DMS79 (cell line): ENCODE data around the gene HMGB2.

ENCODE experiments used
- DNase-seq: peaks from one replicate; lab custom pipeline; 2025; lab: John Stamatoyannopoulos, UW

The HMGB2 gene

DNA sequence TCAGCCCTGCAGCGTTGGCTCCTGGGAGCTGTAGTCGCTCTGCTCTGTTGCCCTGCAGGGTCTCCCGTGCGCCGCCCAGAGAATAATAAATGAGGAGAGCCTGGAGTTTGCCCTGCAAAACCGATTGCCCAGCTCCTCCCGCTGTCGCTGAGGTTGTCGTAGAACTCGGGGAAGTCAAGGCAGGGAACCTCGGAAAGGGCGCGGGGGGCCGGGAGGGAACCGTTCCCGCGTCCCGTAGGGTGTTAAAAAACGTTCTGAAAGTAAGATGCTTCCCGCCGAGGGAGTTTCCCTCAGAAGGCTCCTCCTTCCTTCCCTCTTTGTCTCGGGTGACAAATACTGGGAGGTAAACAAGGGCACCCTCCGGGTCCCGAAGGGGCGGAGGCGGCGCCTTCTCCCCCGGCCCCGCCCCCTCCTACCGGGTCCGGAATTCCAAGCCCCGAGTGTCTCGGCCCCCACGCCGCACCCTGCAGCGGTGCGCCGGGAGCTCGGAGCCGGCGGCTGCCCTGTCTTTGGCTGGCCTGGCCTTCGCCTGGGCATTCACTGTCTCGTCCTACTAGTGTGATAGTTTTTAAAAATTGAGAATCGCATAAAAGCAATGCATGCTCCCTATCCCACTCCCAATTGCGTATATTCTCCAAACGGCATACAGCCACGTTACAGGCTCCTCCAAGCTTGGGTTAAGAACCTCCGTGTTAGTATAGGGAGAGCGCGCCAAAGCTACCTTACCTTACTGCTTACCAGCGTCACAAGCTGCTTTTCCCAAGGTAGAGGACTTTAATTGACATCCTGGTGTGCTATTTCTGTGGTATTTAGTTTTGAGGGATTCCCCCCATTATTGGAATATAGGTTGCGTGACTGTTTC, 964 bp upstream of the HMGB2 start:
- DNase-seq = peak; percentile 66

- DNase-seq = no peak
These were observed 487 bp downstream of the HMGB2 start for GRCh38 chr4:173333658-173334084.

DNA sequence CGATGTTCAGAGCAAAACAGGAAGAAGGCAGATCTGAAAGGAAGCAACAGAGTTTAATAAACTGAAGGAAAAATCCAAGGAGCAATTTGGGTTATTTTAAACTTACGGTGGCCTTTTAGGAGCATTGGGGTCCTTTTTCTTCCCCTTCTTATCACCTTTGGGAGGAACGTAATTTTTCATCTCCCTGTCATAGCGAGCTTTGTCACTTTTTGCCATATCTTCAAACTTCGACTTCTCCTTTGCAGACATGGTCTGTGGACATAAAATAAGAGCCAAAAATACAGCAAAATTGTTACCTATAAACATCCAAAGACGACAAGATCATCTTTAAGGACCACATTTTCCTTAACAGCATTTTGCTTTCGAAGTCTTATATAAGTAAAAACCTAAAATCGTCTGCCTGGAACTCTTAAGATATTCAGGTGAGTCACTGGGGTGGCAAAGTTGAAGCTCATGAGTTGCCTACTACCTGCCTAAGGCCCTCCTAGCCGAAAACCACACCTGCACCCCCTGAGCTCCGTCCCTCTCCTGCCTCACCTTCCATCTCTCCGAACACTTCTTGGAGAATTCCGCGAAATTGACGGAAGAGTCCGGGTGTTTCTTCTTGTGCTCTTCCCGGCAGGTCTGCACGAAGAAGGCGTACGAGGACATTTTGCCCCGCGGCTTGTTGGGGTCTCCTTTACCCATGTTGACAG, 1.0 kb downstream of the HMGB2 start:
- DNase-seq = no peak

GRCh38 chr4:173332021-173332487, 2.1 kb downstream of the HMGB2 start:
- no peak for DNase-seq

DNA sequence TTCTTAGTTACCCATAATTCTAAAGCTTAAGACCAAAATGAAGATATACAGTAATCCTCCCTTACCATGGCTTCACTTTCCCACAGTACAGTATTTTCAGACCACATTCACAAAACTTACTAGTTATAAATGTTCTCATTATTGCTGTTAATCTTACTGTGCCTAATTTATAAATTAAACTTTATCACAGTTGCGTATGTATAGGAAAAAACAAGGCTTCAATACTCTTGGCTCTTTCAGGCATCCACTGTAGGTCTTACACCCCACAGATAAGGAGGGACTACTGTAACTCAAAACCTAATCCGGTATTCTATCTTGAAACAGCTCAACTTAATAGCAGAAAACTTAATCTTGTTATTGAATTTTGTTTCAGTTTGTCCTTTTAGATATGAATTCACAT, 3.6 kb downstream of the HMGB2 start:
- DNase-seq = no peak

GRCh38 chr4:173328236-173328901, 5.8 kb downstream of the HMGB2 start:
- no peak for DNase-seq

DNA sequence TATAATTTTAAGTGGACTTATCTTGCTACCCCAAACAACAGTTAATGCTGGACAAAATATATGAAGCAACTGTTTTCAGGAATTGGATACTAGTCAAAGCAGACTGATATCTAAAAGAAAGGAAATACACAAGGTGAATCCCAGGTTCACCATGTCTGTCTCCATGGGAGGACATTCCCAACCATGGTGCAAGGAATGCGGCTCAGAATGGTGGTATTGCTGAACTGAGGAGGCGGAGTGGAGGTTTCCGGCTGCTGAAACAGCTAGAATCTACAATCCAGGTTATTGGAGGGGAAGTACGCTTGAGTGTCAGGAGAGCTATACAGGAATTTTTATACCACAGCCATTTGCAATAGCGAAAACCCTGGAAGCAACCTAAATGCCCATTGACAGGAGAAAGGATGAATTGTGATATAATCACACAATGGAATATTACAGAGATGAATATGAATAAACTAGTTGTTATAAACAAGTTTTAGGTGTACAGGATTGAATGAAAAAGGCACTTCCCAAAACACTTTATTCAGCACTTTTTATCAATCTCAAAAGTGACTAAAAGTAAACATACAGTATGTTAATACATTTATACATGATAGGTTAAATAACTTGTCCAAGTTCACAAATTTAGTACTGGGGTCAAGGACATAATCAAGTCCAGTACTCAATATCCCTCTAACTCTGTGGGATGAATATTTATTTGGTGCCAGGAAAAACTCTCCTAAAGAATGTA, 9.0 kb downstream of the HMGB2 start:
- no peak for DNase-seq

DNA sequence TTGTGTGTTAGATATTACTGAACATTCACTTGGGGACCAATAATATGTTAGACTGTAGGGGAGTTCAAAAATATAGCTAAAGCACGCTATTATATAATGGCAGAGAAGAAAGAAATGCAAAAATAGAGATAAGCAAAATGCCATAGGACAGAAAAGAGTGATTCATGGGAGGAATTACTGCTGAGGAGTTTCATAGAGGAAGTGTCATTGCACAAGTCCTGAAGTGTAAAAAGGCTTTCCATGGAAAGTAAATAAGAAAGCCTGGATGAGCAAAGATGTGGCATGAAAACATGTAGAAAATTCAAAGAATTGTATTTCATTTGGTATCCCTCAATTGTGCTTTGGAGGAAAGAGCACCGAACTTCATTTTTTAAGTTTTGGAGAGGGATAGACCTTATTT, 14.5 kb downstream of the HMGB2 start:
- DNase-seq = no peak

DNA sequence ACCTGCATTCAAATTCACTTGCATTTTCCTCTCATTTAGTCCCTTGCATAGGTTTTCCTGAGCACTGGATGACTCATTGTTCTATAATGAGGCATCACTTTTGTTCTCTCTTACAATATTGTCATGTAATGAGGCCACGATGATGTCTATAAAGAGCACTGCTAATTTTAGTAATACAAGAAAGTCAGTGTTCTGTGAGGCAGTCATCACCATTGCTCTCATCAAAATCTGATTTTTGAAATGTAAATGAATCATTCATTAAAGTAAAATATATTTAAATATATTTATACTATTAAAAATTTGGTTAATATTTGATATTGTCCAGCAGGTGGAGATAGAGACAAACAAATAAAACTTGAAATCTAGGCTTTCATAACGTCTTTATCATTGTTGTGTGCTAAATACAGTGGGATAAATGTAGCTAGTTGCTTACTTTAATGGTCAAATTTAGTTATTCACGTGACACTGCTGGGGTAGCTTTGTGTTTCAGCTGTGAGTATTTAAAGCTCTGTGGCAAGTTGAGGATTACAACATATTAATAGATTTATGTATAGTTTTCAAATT, 15.4 kb downstream of the HMGB2 start:
- DNase-seq = no peak

GRCh38 chr4:173318240-173318639, 15.9 kb downstream of the HMGB2 start:
- no peak for DNase-seq

DNA sequence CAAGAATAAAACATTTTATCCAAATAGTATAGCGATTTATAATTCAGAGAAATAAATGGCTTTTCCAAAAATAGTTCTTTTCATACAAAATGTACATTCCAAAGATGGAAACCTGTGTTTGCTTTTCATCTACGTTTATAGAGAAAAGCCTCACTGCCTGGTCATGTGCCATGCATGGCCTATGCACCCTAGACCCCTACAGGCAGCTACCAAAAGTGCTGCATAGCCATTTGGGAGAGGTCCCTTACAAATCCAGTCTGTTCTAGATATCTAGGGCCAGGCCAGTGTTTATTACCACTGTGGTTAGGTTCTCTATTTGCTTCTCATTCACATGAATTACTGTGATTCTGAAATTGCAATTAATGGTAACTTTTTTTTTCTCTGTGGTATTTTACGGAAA, 17.2 kb downstream of the HMGB2 start:
- DNase-seq = no peak

DNA sequence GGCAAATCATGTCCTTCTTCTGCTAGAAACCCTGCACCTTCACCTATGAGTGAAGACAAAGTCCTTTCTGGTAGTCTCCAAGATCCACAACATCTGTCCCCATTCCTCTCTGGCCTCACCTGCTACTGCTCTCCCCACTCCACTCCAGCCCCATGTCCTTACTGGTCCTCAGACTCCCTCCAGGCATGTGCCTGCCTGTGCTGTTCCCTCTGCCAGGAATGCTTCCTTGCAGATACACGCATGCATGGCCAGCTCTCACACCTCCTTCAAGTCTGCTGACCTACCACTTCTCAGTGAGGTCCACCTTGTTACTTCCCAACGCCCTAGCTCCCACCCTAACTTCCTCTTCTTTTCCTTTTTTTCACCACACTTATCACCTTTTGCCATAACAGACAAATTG, 18.1 kb downstream of the HMGB2 start:
- DNase-seq = no peak

GRCh38 chr4:173314715-173315114, 19.4 kb downstream of the HMGB2 start:
- no peak for DNase-seq

DNA sequence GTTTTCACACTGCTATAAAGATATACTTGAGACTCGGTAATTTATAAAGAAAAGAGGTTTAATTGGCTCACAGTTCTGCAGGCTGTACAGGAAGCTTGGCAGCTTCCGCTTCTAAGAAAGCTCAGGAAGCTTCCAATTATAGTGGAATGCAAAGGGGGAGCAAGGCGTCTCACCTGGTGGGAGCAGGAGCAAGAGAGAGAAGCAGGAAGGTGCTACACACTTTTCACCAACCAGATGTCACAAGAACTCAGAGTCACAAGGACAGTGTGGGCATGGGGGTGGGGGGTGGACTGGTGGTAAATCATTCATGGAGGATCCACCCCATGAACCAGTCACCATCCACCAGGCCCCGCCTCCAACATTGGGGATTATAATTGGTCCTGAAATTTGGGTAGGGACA, 22.8 kb downstream of the HMGB2 start:
- no peak for DNase-seq

DNA sequence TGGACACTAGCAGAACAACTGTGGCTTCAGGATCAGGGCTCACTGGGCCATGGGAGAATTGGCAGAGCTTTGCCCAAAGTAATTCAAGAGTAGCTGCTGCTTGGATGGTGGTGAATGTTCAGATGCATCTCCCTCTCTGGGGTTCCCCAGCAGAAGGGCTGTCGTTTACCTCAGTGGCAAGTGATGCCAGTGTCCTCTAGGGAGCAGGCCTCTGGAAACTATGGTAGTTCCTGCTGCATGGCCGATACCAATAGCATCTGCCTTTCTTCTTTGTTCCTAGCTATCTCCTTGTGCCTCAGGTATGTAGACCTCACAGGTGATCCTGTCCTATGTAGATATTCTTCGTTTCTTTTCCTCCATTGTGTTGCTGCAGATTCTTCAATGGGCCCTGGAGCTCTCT, 26.4 kb downstream of the HMGB2 start:
- DNase-seq = no peak

- DNase-seq = no peak
These were observed 32.5 kb downstream of the HMGB2 start for GRCh38 chr4:173301518-173302201.

DNA sequence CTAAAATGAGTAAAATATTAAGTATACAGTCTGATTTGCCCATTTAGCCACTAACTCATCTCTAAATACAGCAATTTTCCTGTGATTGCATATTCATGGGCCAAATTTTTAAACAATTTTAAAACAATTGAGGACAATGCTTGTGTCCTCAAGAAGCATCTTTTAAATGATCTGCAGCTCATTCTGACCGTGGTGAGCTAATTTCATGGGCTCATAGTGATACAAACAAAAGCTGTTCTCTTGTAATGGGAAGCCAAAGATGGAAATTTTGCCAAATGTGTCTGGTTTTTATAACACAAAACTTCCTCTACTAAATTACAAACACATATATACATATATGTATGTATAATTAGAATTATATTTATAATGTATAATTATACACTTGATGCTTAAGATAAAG, 39.7 kb downstream of the HMGB2 start:
- DNase-seq = no peak

DNA sequence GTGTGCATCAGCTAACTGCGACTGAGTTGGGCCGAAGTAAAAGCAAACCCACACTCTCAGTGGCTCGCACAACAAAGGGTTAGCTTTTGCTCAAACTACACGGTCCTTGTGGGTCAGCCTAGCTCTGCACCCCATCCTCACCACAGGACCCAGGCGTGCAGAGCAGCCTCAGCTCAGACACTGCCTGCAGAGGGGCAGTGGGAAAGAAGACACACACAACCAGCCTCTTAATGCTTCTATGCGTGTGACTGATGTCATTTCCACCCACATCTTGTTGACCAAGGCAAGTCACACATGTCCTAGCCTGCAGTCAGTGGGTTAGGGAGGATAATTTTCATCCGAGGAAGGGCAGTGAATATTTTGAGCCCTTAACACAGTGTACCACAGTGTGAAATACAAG, 40.5 kb downstream of the HMGB2 start:
- DNase-seq = no peak

- no peak for DNase-seq
These were observed 42.3 kb downstream of the HMGB2 start for GRCh38 chr4:173291899-173292298.

- DNase-seq = no peak
These were observed 44.8 kb downstream of the HMGB2 start for GRCh38 chr4:173289353-173289727.

GRCh38 chr4:173288698-173289352, 45.3 kb downstream of the HMGB2 start:
- DNase-seq = no peak
